Measurements from ENCODE around the gene BSPH1.

Gene BSPH1

GRCh38 chr19:48023011-48023410 lies 31.0 kb upstream of the BSPH1 start:
- DNase-seq (ENCODE audit: extremely low spot score): no peak
- TF ChIP-seq CTCF (IDR thresholded peaks at IDR 0.05; ENCODE audit: control extremely low read depth, extremely low read depth, low read depth, missing control alignments): no peak
- CTCF ChIA-PET: no interaction called here
- POLR2A ChIA-PET: no interaction called here

- POLR2A ChIA-PET: no interaction called here
- CTCF ChIA-PET: no interaction called here
- DNase-seq (ENCODE audit: extremely low spot score): no peak
- no peak for TF ChIP-seq CTCF (IDR thresholded peaks at IDR 0.05; ENCODE audit: control extremely low read depth, extremely low read depth, low read depth, missing control alignments)
Measured at GRCh38 chr19:48020686-48021085, 28.7 kb upstream of the BSPH1 start.

GRCh38 chr19:48010932-48011758 lies 19.2 kb upstream of the BSPH1 start:
- ChIA-PET CTCF (no interaction called here), POLR2A (no interaction called here)
- DNase-seq (ENCODE audit: extremely low spot score): no peak
- TF ChIP-seq CTCF (IDR thresholded peaks at IDR 0.05; ENCODE audit: control extremely low read depth, extremely low read depth, low read depth, missing control alignments): no peak

GRCh38 chr19:48006762-48007161 lies 14.8 kb upstream of the BSPH1 start:
- CTCF ChIA-PET: interaction anchor here (1.0 to 1.9 kb wide), 2 partner anchors 11 to 12 kb away, joined by 3 to 6 read pairs; partner anchors contain the start of gene ELSPBP1
- POLR2A ChIA-PET: no interaction called here
- no peak for DNase-seq (ENCODE audit: extremely low spot score)
- no peak for TF ChIP-seq CTCF (IDR thresholded peaks at IDR 0.05; ENCODE audit: control extremely low read depth, extremely low read depth, low read depth, missing control alignments)

- DNase-seq (ENCODE audit: extremely low spot score): no peak
- POLR2A ChIA-PET: no interaction called here
- no peak for TF ChIP-seq CTCF (IDR thresholded peaks at IDR 0.05; ENCODE audit: control extremely low read depth, extremely low read depth, low read depth, missing control alignments)
- CTCF ChIA-PET: interaction anchor here (1.4 kb wide), 1 partner anchor 40 kb away, joined by 4 read pairs; no protein-coding TSS in a partner anchor
Measured at GRCh38 chr19:48004236-48004635, 12.3 kb upstream of the BSPH1 start.

- POLR2A ChIA-PET: no interaction called here
- TF ChIP-seq CTCF (IDR thresholded peaks at IDR 0.05; ENCODE audit: control extremely low read depth, extremely low read depth, low read depth, missing control alignments): no peak
- CTCF ChIA-PET: interaction anchor here (1.2 kb wide), 1 partner anchor 37 kb away, joined by 4 read pairs; no protein-coding TSS in a partner anchor
- DNase-seq (ENCODE audit: extremely low spot score): no peak
Measured at GRCh38 chr19:48000846-48001245, 8.9 kb upstream of the BSPH1 start.

All from GM10248 (cell line).